Testis (tissue), 2 donors: ENCODE results near the gene SEMA5A.

Experiments
- CTCF ChIP-seq, 3 experiments: fragments of 450-650 bp in 2 of 3; fragments of 200-600 bp in 1 of 3; sonication (generic) in 1 of 3; IDR thresholded peaks; one replicate each; pipeline ENCODE4 v1.5.1; 2016 to 2019; ENCODE audit warnings: antibody characterized with exemption in 3 of 3, mild to moderate bottlenecking in 2 of 3, moderate library complexity in 1 of 3
- POLR2A ChIP-seq: fragments of 450-650 bp; IDR thresholded peaks from one replicate; pipeline ENCODE4 v1.6.1; 2017; ENCODE audit warnings: antibody characterized with exemption, mild to moderate bottlenecking, moderate library complexity

- no peak for TF ChIP-seq CTCF (IDR thresholded peaks at IDR 0.05)
- no peak for TF ChIP-seq POLR2A
These were observed 45.2 kb downstream of the SEMA5A start for GRCh38 chr5:9500625-9501024.
